ENCODE measurements around the gene HIVEP3.

DNA sequence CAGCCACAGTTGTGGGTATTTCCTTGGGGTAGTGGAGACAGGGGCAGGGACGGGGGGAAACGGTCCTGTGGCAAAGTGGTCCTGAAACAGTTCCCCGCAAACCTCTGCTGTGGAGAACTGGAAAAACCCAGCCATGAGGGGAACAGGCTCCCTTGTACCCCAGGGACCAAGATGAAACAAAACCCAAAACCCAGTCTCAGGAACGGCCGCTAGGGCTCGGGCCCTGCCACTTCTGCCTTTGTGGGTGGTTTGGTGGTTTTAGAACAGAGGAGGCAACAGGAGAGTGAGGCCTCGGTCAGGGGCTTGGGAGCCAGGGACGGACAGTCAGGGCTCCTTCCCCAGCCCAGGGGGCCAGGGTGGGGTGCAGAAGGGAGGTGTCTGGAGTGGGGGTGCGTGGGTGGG, 409.5 kb downstream of the HIVEP3 start:
- TF ChIP-seq, protein P1, sequence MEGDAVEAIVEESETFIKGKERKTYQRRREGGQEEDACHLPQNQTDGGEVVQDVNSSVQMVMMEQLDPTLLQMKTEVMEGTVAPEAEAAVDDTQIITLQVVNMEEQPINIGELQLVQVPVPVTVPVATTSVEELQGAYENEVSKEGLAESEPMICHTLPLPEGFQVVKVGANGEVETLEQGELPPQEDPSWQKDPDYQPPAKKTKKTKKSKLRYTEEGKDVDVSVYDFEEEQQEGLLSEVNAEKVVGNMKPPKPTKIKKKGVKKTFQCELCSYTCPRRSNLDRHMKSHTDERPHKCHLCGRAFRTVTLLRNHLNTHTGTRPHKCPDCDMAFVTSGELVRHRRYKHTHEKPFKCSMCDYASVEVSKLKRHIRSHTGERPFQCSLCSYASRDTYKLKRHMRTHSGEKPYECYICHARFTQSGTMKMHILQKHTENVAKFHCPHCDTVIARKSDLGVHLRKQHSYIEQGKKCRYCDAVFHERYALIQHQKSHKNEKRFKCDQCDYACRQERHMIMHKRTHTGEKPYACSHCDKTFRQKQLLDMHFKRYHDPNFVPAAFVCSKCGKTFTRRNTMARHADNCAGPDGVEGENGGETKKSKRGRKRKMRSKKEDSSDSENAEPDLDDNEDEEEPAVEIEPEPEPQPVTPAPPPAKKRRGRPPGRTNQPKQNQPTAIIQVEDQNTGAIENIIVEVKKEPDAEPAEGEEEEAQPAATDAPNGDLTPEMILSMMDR (IDR thresholded peaks at IDR 0.05; ENCODE audit: insufficient read depth, low read length): no peak
- TF ChIP-seq POLR2AphosphoS5 (IDR thresholded peaks at IDR 0.05; ENCODE audit: low read depth) (no peak), GABPA (IDR thresholded peaks at IDR 0.05; ENCODE audit: low read depth) (no peak)
- TF ChIP-seq, protein P2, sequence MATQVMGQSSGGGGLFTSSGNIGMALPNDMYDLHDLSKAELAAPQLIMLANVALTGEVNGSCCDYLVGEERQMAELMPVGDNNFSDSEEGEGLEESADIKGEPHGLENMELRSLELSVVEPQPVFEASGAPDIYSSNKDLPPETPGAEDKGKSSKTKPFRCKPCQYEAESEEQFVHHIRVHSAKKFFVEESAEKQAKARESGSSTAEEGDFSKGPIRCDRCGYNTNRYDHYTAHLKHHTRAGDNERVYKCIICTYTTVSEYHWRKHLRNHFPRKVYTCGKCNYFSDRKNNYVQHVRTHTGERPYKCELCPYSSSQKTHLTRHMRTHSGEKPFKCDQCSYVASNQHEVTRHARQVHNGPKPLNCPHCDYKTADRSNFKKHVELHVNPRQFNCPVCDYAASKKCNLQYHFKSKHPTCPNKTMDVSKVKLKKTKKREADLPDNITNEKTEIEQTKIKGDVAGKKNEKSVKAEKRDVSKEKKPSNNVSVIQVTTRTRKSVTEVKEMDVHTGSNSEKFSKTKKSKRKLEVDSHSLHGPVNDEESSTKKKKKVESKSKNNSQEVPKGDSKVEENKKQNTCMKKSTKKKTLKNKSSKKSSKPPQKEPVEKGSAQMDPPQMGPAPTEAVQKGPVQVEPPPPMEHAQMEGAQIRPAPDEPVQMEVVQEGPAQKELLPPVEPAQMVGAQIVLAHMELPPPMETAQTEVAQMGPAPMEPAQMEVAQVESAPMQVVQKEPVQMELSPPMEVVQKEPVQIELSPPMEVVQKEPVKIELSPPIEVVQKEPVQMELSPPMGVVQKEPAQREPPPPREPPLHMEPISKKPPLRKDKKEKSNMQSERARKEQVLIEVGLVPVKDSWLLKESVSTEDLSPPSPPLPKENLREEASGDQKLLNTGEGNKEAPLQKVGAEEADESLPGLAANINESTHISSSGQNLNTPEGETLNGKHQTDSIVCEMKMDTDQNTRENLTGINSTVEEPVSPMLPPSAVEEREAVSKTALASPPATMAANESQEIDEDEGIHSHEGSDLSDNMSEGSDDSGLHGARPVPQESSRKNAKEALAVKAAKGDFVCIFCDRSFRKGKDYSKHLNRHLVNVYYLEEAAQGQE (IDR thresholded peaks at IDR 0.05; ENCODE audit: insufficient replicate concordance, low read depth): no peak
